Measurements from ENCODE around the gene TMTC1.
"Not testable (repeated sequence)": the region's sequence is repeated elsewhere in the genome, so short reads cannot be mapped to it uniquely, and the experiment has no call there.

TMTC1 gene

GRCh38 chr12:29672580-29672979, 111.2 kb downstream of the TMTC1 start:
- DNase-seq (ENCODE audit: low read depth, low spot score): no peak

GRCh38 chr12:29671742-29672141, 112.0 kb downstream of the TMTC1 start:
- no peak for DNase-seq (ENCODE audit: low read depth, low spot score)

GRCh38 chr12:29667011-29667410, 116.7 kb downstream of the TMTC1 start:
- DNase-seq (ENCODE audit: low read depth, low spot score): no peak

- no peak for DNase-seq (ENCODE audit: low read depth, low spot score)
These were observed 118.6 kb downstream of the TMTC1 start for GRCh38 chr12:29665107-29665506.

GRCh38 chr12:29662734-29663323, 120.9 kb downstream of the TMTC1 start:
- no peak for DNase-seq (ENCODE audit: low read depth, low spot score)

GRCh38 chr12:29660847-29661246, 122.9 kb downstream of the TMTC1 start:
- DNase-seq (ENCODE audit: low read depth, low spot score): no peak

- no peak for DNase-seq (ENCODE audit: low read depth, low spot score)
These were observed 126.8 kb downstream of the TMTC1 start for GRCh38 chr12:29656762-29657538.

GRCh38 chr12:29655861-29656260, 127.9 kb downstream of the TMTC1 start:
- no peak for DNase-seq (ENCODE audit: low read depth, low spot score)

GRCh38 chr12:29653286-29653685, 130.5 kb downstream of the TMTC1 start:
- no peak for DNase-seq (ENCODE audit: low read depth, low spot score)

GRCh38 chr12:29650371-29650770, 133.4 kb downstream of the TMTC1 start:
- no peak for DNase-seq (ENCODE audit: low read depth, low spot score)

- no peak for DNase-seq (ENCODE audit: low read depth, low spot score)
These were observed 134.0 kb downstream of the TMTC1 start for GRCh38 chr12:29649722-29650121.

GRCh38 chr12:29644536-29645162, 139.1 kb downstream of the TMTC1 start:
- no peak for DNase-seq (ENCODE audit: low read depth, low spot score)

- DNase-seq (ENCODE audit: low read depth, low spot score): no peak
These were observed 143.0 kb downstream of the TMTC1 start for GRCh38 chr12:29640589-29641345.

GRCh38 chr12:29639893-29640495, 143.7 kb downstream of the TMTC1 start:
- DNase-seq (ENCODE audit: low read depth, low spot score): no peak

- no peak for DNase-seq (ENCODE audit: low read depth, low spot score)
These were observed 145.2 kb downstream of the TMTC1 start for GRCh38 chr12:29638528-29638927.

GRCh38 chr12:29634057-29634456, 149.7 kb downstream of the TMTC1 start:
- DNase-seq (ENCODE audit: low read depth, low spot score): no peak

- not testable (repeated sequence) for DNase-seq (ENCODE audit: low read depth, low spot score)
These were observed 153.6 kb downstream of the TMTC1 start for GRCh38 chr12:29630164-29630563.

- DNase-seq (ENCODE audit: low read depth, low spot score): no peak
These were observed 156.5 kb downstream of the TMTC1 start for GRCh38 chr12:29627221-29627620.

- no peak for DNase-seq (ENCODE audit: low read depth, low spot score)
These were observed 158.3 kb downstream of the TMTC1 start for GRCh38 chr12:29625359-29625953.

- DNase-seq (ENCODE audit: low read depth, low spot score): no peak
These were observed 161.5 kb downstream of the TMTC1 start for GRCh38 chr12:29622251-29622650.

GRCh38 chr12:29620030-29620429, 163.7 kb downstream of the TMTC1 start:
- DNase-seq (ENCODE audit: low read depth, low spot score): no peak
